GM15510 (cell line): ENCODE results near the gene PDE4B.

ENCODE experiments used
- POLR2A ChIP-seq: IDR thresholded peaks from 3 replicates; pipeline ENCODE4 v1.6.1; 2011; ENCODE audit warnings: borderline replicate concordance; ENCODE audit not compliant: insufficient read length; ENCODE audit errors: extremely low read depth

The PDE4B gene

DNA sequence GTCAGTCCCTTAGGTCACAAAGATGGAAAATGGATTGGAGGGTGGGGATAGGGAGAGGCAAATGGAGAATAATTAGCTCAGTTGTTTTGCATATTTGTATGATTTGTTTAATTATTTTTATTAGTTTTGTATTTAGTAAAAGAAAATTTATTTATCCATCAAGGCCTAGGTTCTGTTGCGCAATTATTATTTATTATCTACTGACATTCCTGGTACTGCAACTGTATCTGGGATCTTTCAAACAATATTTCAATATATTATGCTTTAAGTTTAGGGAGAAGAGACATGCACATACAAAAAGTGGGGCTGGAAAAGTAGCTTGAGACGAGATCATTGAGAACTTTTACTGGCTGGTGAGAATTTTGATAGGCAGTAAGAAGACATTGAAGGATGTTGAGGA is 424.9 kb downstream of the PDE4B start:
- no peak for TF ChIP-seq POLR2A

DNA sequence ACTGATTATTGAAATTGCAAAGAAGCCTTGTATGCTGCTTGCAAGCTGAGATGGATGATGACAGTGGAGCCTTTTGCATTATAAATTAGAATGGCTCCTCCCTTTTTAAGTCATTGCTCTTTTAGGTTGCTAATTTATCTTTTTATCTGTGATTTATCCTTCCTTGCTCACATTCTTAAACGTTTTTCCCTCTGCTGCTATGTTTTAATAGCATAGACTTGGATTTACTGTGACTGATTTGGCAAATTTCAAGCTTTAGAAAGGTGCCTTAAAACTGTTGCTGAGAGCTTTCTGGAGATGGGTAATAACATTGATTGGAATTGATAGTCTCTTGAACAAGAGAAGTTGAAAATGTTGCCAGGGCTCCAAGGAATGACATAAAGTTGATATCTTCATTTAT is 427.8 kb downstream of the PDE4B start:
- no peak for TF ChIP-seq POLR2A

DNA sequence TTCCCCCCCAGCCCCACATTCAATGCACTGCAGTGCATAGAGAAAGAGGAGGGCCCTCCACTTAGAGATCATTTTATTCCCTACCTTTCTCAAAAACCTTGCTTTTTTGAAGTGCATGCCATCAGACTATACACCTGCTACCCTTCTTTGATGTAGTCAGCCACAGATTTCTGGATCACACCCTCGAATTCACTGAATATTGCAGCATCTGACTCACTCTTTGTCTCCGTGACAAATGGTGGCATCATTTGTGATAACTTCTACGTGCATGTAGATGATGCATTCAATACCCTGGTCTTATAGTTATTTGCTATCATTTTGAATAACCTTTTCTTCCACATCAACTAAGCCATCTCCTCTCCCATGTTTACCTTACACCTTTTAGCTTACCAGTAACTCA is 431.0 kb downstream of the PDE4B start:
- no peak for TF ChIP-seq POLR2A

- no peak for TF ChIP-seq POLR2A
Observed at GRCh38 chr1:66226985-66227384, 434.3 kb downstream of the PDE4B start.

GRCh38 chr1:66227966-66228365 is 435.3 kb downstream of the PDE4B start:
- TF ChIP-seq POLR2A = no peak

GRCh38 chr1:66231217-66231616 is 438.5 kb downstream of the PDE4B start:
- no peak for TF ChIP-seq POLR2A

- TF ChIP-seq POLR2A = no peak
Observed at GRCh38 chr1:66231681-66232463, 439.2 kb downstream of the PDE4B start.

DNA sequence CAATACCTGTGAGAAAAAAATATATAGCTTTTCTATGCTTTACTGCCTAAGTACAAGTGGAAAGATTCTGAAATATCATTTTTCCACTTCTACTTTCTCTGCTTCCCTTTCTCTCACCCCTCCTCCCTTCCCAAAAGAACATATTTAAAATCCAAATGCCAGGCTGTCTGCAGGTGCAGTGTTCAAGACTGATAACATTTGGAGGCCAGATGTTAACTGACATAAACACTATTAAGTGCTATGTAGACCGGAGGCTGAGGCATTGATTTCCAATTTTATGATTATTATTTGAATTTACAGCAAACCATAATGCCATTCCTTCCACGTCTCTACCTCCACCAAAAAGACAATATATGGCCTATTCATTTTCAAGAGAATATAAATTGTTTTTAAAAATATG is 444.3 kb downstream of the PDE4B start:
- TF ChIP-seq POLR2A = no peak

DNA sequence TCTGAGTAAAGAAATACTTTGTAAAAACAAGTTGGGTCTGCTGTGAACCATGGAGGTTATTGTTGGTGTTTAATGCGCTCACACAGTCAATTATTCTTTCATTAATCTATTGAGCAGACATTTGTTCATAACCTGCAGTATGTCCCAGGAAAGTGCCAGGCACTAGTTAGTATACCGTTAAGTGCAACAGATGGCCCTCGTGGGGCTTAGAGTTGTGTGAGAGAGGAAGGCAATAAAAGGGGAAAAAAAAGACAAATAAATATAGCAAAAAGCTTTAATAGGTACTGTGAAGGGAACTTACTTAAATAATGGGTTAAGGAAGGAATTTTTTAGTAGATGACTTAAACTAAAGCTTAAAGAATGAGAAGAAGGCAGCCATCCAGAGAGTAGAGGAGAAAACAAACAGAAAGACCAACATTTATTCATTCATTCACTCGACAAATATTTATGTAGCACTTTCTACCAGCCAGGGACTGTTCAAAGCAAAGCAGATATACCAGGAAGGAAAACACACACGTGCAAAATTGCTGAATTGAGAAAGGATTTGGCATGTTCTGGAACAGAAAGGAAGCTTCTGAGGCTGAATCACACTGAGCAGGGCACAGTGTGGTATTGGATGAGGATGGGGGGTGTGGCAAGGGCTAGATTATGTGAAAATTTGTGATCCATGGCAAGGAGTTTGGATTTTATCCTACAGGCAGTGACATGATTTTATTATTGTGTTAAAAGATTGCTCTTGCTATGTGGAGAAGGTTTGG is 445.2 kb downstream of the PDE4B start:
- no peak for TF ChIP-seq POLR2A

DNA sequence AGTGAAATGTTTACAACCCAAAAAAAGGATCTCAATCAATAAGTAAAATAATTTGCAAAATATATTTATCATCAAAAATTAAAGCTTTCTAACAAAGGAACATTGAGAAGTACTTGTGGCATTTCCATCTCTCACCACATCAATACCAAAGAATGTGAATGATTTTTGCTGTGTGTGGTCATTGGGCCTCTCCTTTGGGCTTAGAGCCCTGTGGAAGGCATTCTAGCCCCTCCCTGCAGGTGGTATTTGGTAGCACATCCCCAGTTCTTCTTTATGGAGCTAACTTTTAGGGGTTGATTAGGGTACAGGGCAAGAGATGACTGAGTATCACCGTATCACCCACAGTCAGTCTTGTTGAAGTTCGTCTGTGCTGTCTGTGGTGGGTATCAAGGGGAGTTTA is 447.1 kb downstream of the PDE4B start:
- TF ChIP-seq POLR2A = no peak

DNA sequence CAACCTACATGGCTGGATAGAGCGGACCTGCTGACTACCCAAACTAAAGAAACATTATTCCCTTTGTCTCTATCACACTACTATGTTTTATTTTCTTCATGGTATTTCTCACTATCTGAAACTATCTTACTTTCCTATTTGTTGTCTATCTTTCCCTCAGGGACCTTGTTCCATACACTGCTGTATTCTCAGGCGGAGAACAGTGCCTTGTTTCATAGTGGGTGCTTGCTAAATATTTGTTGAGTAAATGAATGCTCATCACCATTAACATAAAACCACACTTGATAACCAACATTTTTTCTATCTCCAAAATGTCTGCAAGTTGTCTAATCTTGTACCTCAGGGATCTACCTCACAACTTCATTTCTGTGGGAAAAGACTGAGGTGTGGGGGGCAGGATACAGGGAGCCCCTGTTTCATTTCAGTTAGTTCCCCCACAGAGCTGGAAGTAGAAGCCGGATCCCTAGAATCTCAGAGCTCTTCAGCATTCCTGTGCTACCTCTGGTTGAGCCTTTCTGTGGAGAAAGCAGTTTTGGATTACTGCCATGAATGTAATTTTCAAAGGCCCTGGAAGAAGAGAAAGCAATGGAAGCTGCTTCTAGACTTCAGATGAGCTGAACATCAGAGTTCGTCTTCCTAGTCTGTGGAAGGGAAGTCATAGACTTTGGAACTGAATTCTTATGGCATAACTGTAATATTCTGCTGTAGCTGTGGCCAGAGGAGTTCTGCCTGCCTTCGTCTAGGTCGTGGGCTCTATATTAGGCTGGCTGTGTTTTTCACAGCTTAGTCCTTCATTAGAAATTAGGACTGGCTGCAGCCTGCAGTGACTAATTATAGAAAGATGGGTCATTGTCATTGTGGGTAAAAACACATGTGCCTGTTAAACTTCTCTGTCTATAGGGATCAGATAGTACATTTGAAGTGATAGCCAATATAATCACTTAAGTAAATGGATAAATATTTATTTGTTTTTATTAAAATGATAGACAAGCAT is 448.1 kb downstream of the PDE4B start:
- TF ChIP-seq POLR2A = no peak

DNA sequence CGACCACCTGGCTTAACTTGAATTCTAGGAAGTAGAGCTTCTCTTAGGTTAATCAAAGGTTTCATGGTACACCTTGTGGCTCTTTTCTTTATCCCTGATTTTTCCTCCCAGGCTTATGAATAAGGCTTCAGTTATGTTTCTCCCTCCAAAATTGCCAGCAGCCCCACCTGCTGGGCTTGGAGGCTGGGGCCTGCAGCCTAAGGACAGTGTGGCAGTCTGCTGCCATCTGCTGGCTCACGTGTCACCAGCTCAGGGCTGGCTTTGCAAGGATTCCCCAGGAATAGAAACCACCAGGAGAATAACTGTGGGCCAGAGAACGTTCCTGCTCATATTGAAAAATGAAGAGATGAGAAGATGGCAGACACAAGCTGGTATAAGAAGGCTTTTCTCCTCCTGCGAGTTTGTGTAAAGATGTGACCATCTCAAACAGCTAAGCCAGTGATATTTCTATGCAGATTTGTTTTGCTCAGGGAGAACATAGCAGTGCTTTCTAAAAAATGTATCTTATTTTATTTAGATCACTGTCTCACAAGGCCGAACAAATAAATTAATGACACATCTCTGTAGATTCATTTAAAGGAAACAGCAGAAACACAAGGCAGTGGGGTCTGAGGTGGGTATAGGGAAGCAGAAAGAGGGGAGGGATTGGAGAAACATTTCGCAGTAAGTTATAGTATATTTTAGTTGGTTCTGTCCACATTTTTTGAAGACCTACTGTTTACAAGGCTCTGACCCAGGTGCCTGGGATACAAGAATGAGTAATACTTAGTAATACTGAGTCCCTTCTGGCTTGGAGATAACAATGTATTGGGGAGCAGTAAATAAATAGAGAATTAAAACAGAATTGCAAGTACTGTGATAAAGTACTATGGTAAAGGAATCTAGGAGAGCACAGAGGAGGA is 450.2 kb downstream of the PDE4B start:
- no peak for TF ChIP-seq POLR2A

DNA sequence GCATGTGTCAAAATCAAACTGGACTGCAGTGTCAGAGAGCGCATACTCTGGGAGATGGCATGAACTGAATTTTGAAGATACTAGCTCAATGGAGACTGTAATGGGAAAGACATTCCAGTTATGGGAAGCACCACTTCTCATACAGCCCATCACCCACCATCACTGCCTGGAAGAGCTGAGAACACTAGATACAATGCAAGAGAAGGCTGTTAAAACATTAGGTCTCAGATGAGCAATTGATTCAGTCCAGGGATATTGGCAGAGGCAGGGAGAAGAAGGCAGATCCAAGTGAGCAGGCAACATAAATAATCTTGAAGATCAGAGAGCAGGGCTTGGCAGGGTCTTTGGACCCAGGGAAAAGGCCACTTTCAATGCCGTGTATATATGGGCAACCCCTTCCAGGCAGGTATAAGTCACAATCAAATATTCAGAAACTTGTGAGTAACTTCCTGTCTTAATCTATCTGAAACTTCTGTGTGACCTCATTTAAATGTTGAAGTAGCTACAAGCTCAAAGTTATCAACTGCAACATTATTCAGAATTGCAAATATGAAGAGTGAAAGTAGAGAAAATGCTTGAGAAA is 450.9 kb downstream of the PDE4B start:
- TF ChIP-seq POLR2A = no peak
